GM12892 (cell line): ENCODE data around the gene SNX6.

Experiments
- POLR2A ChIP-seq: IDR thresholded peaks from 2 replicates; pipeline ENCODE4 v1.6.1; 2011; ENCODE audit warnings: low read depth, low read length, control low read depth
- POLR2AphosphoS5 ChIP-seq: IDR thresholded peaks from 2 replicates; pipeline ENCODE4 v1.6.1; 2011; ENCODE audit warnings: low read depth, low read length, control low read depth

GRCh38 chr14:34676516-34677211 is 46.7 kb upstream of the SNX6 start:
- TF ChIP-seq POLR2A, result no peak
- no peak for TF ChIP-seq POLR2AphosphoS5
